GM12892 (cell line): ENCODE measurements around the gene CDCA7.

ENCODE experiments used
- POLR2A ChIP-seq: IDR thresholded peaks from 2 replicates; pipeline ENCODE4 v1.6.1; 2011; ENCODE audit warnings: low read depth, low read length, control low read depth
- POLR2AphosphoS5 ChIP-seq: IDR thresholded peaks from 2 replicates; pipeline ENCODE4 v1.6.1; 2011; ENCODE audit warnings: low read depth, low read length, control low read depth

DNA sequence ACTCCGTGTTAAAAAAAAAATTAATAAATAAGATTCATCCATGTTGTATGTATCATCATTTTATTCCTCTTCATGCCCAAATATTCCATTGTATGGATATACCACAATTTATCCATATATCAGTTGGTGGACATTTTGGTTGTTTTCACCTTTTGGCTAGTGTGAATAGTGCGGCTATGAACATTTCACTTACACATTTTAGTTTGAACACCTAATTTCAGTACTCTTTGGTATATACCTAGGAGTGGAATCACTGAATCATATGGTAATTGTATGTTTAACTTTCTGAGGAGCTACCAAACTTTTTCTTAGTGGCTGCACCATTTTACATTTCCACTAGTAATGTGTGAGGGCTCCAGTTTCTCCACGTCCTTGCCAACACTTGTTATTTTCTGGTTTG lies 20.0 kb downstream of the CDCA7 start:
- no peak for TF ChIP-seq POLR2A
- no peak for TF ChIP-seq POLR2AphosphoS5
